Measurements from ENCODE around the gene BUD31. TPM values are rescaled to one million over a fixed set of nuclear protein-coding genes. Genes with fewer than 3 reads are reported as not detected.

Gene BUD31
- total and polyA plus RNA-seq, 2 of the 8 experiments (the other 6 are each of a cell fraction or from before 2014, with no cell fraction given): 46.7 to 114 TPM

GRCh38 chr7:99447943-99448342, 39.2 kb downstream of the BUD31 start:
- ChIA-PET CTCF (ENCODE audit: partially characterized antibody) (interaction anchor here (0.9 to 2.4 kb wide), 4 partner anchors 9 to 18 kb away, joined by 3 to 6 read pairs (median 4); no protein-coding TSS in a partner anchor), POLR2A (ENCODE audit: partially characterized antibody) (interaction anchor here (1.2 to 7.3 kb wide), 6 partner anchors 8 to 25 kb away, joined by 3 to 100 read pairs (median 5); partner anchors contain the start of genes ATP5MF, CPSF4 and PTCD1)
- Histone ChIP-seq H3K36me3 (ENCODE audit: control insufficient read depth in 2 of 4, insufficient read depth in 4 of 4, low read length in 3 of 4) (peaks cover 47 to 83% (median 74%) of the 10 kb centered on the region in 4 experiments), H3K14ac (ENCODE audit: insufficient read length) (no peak overlapping the region), H3K9ac (replicated peaks in 1 of 4; ENCODE audit: extremely low read depth in 1 of 4, low read depth in 3 of 4, low read length in 3 of 4) (no peak overlapping the region), H2BK15ac (ENCODE audit: low read length) (no peak overlapping the region), H4K5ac (ENCODE audit: insufficient read length, low read depth, low read length) (no peak overlapping the region), H2BK5ac (ENCODE audit: low read depth, low read length) (no peak overlapping the region), H2AK5ac (ENCODE audit: low read depth, low read length) (no peak overlapping the region), H3K4me1 (replicated peaks in 1 of 4; ENCODE audit: control insufficient read depth in 3 of 4, insufficient read depth in 4 of 4, low read length in 3 of 4) (no peaks in the 10 kb centered on the region), H3K56ac (replicated peaks; ENCODE audit: insufficient read length, low read depth, low read length) (no peak overlapping the region), H3K79me1 (ENCODE audit: low read depth, low read length) (no peaks in the 10 kb centered on the region), H3K18ac (ENCODE audit: extremely low read depth, low read length) (no peak overlapping the region), H2AFZ (ENCODE audit: low read length) (no peak overlapping the region), H3K9me3 (ENCODE audit: insufficient read depth in 2 of 2, low read depth in 1 of 2, low read length in 1 of 2) (no peaks in the 10 kb centered on the region), H2BK20ac (ENCODE audit: low read length) (no peak overlapping the region), H4K8ac (ENCODE audit: extremely low read depth, insufficient read depth, low read length) (no peak overlapping the region), H2BK120ac (replicated peaks; ENCODE audit: low read depth, low read length) (no peak overlapping the region), H4K91ac (replicated peaks; ENCODE audit: insufficient read length, low read length) (no peak overlapping the region), H4K20me1 (replicated peaks in 1 of 2; ENCODE audit: control insufficient read depth in 1 of 2, insufficient read depth in 2 of 2, low read length in 2 of 2) (peaks cover 14 to 21% of the 10 kb centered on the region in 2 experiments), H3K27ac (ENCODE audit: low read depth, low read length) (no peak overlapping the region), H3K4ac (replicated peaks; ENCODE audit: insufficient read length, low read depth, low read length) (no peak overlapping the region), H3K23ac (ENCODE audit: insufficient read length) (no peak overlapping the region), H3K23me2 (ENCODE audit: low read depth, low read length) (no peaks in the 10 kb centered on the region), H3K79me2 (ENCODE audit: control insufficient read depth in 1 of 2, insufficient read depth in 2 of 2, low read length in 2 of 2) (no peaks in the 10 kb centered on the region; a peak in 1 of 4 replicates), H3K4me3 (ENCODE audit: extremely low read depth in 1 of 4, insufficient read depth in 2 of 4, low read depth in 3 of 4, low read length in 4 of 4) (no peak overlapping the region), H3K27me3 (replicated peaks in 1 of 4; ENCODE audit: control insufficient read depth in 3 of 4, extremely low read depth in 1 of 4, insufficient read depth in 3 of 4, low read length in 3 of 4) (no peaks in the 10 kb centered on the region; a peak in 1 of 7 replicates), H2BK12ac (ENCODE audit: low read depth, low read length) (no peak overlapping the region), H3K4me2 (ENCODE audit: insufficient read depth in 1 of 2, low read depth in 2 of 2, low read length in 2 of 2) (no peak overlapping the region)
- DNase-seq (ENCODE audit: low read depth in 1 of 2, low spot score in 2 of 2) (no peak), FAIRE-seq (no peak)
- TF ChIP-seq CTCF (IDR thresholded peaks at IDR 0.05; ENCODE audit: control extremely low read depth in 1 of 3, insufficient read depth in 1 of 3, low read depth in 1 of 3, low read length in 3 of 3) (peak in 2 of 3 experiments; percentile 25 to 29; a peak in 2 of 4 replicates), NRF1 (IDR thresholded peaks at IDR 0.05; ENCODE audit: low read depth, low read length) (no peak)
- WGBS, 2 experiments (ENCODE audit: extremely low coverage in 1 of 2, insufficient coverage in 1 of 2, insufficient read length in 1 of 2, insufficient replicate concordance in 2 of 2, low coverage in 1 of 2, low lambda C conversion rate in 2 of 2, missing lambda C conversion rate in 1 of 2): 90% methylated on average over 10 of the region's 10 CpGs; no CpG with 5 or more reads in 1 of the 2 experiments
